Activated T-cell treated with anti-CD3 and anti-CD28 coated beads, Interleukin-2, amount 50 U/mL, for 1 hour (primary cell): ENCODE results near the gene NUMA1.

Source experiments
- DNase-seq: peaks from one replicate; pipeline ENCODE4 v3.0.0-alpha.2; 2020

NUMA1 gene

GRCh38 chr11:72061739-72062396, 18.5 kb downstream of the NUMA1 start:
- no peak for DNase-seq

GRCh38 chr11:72058416-72059034, 21.8 kb downstream of the NUMA1 start:
- DNase-seq: no peak

GRCh38 chr11:72048766-72049460, 31.4 kb downstream of the NUMA1 start:
- DNase-seq: no peak

- no peak for DNase-seq
These were observed 34.5 kb downstream of the NUMA1 start for GRCh38 chr11:72045849-72046248.

GRCh38 chr11:72042064-72042745, 38.1 kb downstream of the NUMA1 start:
- no peak for DNase-seq

GRCh38 chr11:72041364-72042063, 38.8 kb downstream of the NUMA1 start:
- DNase-seq: peak; percentile 63

- DNase-seq: peak; percentile 86
These were observed 39.6 kb downstream of the NUMA1 start for GRCh38 chr11:72040491-72041363.

GRCh38 chr11:72039856-72040401, 40.4 kb downstream of the NUMA1 start:
- no peak for DNase-seq

- DNase-seq: no peak
These were observed 41.1 kb downstream of the NUMA1 start for GRCh38 chr11:72039031-72039855.

GRCh38 chr11:72038491-72038890, 41.9 kb downstream of the NUMA1 start:
- DNase-seq: no peak

GRCh38 chr11:72037554-72038311, 42.6 kb downstream of the NUMA1 start:
- no peak for DNase-seq

- DNase-seq: no peak
These were observed 43.7 kb downstream of the NUMA1 start for GRCh38 chr11:72036687-72037086.

GRCh38 chr11:72030472-72031045, 49.8 kb downstream of the NUMA1 start:
- DNase-seq: no peak

- DNase-seq: no peak
These were observed 54.3 kb downstream of the NUMA1 start for GRCh38 chr11:72026090-72026489.

GRCh38 chr11:72024069-72024754, 56.1 kb downstream of the NUMA1 start:
- no peak for DNase-seq

- no peak for DNase-seq
These were observed 57.0 kb downstream of the NUMA1 start for GRCh38 chr11:72023335-72023734.

- DNase-seq: no peak
These were observed 62.2 kb downstream of the NUMA1 start for GRCh38 chr11:72018171-72018570.

GRCh38 chr11:72015511-72016061, 64.8 kb downstream of the NUMA1 start:
- DNase-seq: no peak
